GM21515 (cell line): ENCODE results near the gene PYHIN1.
"Not testable (repeated sequence)": the region's sequence is repeated elsewhere in the genome, so short reads cannot be mapped to it uniquely, and the experiment has no call there.

Experiments used
- ATAC-seq: cut with Tn5 transposase; IDR thresholded peaks from one replicate; pipeline ENCODE4 v1.9.1; 2021; ENCODE audit not compliant: unreplicated experiment

The PYHIN1 gene

GRCh38 chr1:158978730-158979129 lies 47.4 kb downstream of the PYHIN1 start:
- ATAC-seq, result no peak

DNA sequence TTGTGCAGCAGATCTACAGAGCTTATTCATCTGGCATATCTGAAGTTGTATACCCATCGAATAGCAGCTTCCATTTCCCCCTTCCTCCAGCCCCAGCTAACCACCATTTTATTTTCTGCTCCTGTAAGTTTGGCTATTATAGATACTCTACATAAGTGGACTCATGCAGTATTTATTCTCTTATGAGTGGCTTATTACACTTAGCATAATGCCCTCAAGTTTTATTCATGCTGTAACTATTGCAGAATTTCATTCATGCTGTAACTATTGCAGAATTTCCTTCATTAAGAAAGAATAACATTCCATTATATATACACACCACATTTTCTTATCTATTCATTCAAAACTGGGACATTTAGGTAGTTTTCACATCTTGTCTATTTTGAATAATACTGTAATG lies 47.9 kb downstream of the PYHIN1 start:
- no peak for ATAC-seq

DNA sequence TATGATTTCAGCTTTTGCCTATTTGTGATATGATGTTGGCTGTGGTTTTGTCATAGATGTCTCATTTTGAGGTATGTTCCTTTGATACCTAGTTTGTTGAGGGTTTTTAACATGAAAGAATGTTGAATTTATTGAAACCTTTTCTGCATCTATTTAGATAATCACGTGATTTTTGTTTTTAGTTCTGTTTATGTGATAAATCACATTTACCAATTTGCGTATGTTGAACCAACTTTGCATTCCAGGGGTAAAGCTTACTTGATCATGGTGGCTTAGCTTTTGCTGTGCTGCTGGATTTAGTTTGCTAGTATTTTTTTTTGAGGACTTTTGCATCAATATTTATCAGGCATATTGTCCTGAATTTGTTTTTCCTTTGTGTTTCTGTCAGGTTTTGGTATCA lies 51.9 kb downstream of the PYHIN1 start:
- no peak for ATAC-seq

GRCh38 chr1:158984386-158984785 lies 53.0 kb downstream of the PYHIN1 start:
- ATAC-seq, result no peak

- ATAC-seq, result no peak
Observed at GRCh38 chr1:158989424-158989823, 58.1 kb downstream of the PYHIN1 start.

DNA sequence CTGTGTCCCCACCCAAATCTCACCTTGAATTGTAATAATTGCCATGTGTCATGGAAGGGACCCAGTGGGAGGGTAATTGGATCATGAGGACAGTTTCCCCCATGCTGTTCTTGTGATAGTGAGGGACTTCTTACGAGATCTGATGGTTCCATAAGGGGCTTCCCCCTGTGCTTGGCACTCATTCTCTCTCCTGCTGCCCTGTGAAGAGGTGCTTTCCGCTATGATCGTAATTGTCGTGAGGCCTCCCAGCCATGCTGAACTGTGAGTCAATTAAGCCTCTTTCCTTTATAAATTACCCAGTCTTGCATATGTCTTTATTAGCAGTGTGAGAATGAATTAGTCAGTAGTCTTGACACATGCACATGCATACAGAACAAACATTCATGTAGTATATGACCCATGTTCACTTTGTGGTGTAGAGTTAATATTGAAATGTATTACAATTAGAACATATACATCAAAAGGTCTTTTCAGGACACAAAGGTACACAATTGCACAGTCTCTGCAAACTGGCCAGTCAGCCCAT lies 61.5 kb downstream of the PYHIN1 start:
- no peak for ATAC-seq

DNA sequence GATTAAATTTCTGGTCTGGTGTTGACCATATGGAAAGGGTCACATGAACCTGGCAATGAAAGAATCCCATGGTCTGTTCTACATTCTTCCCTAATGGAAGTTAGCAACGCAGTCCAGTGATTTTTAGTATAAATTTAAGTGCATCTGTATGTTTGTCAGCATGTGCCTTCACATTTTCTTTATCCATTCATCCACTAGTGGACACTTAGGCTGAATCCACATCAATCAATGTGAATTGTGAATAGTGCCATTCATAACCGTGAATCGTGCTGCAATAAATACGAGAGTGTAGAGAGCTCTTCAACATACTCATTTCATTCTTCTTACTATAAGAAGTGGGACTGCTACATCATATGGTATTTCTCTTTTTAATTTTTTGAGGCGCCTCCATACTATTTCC lies 65.6 kb downstream of the PYHIN1 start:
- ATAC-seq, result no peak

DNA sequence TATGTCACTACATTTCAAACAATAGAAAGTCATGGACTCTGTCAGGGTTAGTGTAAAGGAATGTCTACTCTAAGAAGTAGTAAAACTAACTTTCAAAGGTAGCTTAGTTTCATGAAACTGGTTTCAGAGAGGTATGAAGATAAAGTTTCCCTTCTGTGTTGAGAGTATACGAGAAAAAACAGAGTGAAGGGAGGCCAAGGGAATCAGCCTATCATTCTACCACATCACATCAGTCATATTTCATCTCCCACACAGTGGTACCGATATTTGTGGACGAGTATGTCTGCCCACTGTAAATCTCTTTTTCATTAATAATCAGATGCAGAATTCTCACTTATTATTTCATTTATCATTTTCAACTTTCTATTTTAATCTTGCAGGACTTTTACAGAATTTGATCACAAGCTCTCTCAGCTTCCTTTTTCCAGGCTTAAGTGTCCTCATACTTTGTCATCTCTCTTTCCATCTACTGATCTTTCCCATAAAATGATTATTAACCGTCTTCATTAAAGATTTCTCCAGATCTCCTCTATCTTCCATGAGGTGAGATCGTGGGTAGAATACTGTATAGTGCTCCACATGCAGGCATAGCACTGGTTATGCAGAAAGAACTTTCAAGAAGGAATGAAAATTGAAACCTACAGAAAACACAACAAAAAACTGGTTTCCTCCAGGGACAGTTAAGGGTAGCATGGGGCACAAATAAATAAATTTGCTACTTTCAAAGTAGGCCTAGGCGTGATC lies 66.9 kb downstream of the PYHIN1 start:
- ATAC-seq, result peak; percentile 30

DNA sequence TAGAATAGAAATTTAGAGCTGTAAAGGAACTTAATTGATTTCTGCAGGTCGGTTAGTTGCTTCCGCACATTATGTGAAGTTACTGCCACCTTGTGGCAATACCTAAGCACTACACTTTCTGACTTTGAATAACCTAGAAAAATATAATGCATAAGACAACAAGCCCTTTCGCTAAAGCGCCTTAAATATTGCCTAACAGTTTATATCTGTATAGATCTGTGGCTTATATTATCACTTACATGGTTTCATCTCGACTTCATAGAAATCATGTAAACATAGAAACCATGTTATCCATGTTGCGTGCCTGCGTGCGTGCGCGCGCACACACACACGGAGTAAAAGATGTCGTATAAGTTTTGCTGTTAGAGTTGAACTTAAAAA lies 67.4 kb downstream of the PYHIN1 start:
- peak; percentile 52 for ATAC-seq

DNA sequence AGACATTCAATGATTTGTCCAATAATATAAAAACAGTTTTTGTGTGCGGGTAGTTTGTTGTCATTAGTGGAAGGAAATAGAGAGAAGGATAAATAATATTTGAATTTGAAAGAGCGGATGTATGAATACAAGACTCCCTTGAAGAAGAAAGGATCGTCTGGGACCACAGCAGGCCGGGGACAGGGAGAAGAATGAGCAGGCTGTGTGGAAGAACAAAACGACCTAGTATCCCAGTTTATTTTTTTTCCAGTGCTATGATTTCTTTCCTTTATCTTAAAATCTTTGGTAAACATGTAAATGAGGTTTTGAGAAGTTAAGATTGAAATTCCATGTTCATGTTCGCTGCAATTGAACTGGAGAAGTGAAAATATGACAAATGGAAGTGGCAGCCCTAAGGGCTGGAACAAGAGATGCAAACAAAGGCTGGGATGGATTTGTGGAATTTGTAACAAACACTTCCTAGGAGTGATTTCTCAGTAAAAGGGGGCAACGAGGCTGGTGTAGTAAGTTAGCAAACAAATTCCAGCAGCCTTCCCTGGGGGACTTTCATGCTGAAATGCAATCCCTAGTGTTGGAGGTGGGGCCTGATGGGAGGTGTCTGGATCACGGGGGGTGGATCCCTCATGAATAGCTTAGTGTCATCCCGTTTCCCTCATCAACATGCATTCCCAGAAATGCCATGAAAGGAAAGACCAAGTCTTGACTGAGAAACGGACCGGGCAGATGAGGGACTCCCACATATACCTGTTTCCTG lies 68.1 kb downstream of the PYHIN1 start:
- no peak for ATAC-seq

DNA sequence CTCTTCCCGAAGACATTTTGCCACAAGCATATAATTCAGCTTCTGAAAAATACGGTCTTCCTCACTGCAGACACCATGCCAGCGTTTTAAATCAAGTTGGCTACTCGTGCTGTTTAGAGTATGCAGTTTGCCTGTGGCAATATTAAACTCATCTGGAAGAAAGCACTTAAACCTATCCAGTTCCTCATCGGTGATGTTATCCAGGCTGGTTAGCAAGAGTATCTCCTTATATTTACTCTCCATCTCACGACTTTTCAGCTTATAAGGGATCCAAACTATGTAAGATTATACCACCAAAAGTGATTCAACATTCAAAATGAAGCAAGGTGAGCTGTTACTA lies 68.7 kb downstream of the PYHIN1 start:
- ATAC-seq, result no peak

DNA sequence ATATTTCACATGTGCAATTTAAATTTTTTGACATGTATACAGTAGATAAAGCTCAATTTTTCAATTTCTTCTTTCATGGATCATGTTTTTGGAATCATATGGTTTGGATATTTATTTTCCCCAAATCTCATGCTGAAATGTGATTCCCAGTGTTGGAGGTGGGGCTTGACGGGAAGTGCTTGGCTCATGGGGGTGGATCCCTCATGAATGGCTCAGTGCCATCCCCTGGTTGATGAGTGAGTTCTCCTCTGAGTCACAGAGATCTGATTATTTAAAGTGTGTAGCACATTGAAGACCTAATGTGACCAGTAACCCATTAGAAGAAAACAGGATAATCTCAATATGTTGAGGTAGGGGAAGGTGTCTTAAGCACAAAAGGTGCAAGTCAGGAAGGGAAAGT lies 69.3 kb downstream of the PYHIN1 start:
- no peak for ATAC-seq

DNA sequence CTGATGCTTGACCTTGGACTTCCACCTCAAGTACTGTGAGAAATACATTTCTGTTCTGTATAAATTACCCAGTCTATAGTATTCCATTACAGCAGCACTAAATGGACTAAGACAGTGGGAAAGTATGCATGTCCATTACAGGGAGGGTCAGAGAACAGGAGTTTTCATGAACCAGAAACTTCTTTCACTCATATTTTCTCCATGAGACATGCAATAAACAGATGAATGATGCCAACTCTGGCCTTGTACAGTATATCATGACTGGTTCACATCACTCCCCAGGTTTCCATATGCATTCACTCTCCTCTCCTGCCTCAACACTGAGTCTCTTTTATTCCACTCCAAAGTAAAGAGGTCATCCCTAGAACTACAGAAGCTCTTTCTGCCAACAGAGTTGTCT lies 73.8 kb downstream of the PYHIN1 start:
- no peak for ATAC-seq

GRCh38 chr1:159005676-159006075 lies 74.3 kb downstream of the PYHIN1 start:
- no peak for ATAC-seq

- not testable (repeated sequence) for ATAC-seq
Observed at GRCh38 chr1:159006210-159006807, 75.0 kb downstream of the PYHIN1 start.

GRCh38 chr1:159007726-159008125 lies 76.4 kb downstream of the PYHIN1 start:
- no peak for ATAC-seq

DNA sequence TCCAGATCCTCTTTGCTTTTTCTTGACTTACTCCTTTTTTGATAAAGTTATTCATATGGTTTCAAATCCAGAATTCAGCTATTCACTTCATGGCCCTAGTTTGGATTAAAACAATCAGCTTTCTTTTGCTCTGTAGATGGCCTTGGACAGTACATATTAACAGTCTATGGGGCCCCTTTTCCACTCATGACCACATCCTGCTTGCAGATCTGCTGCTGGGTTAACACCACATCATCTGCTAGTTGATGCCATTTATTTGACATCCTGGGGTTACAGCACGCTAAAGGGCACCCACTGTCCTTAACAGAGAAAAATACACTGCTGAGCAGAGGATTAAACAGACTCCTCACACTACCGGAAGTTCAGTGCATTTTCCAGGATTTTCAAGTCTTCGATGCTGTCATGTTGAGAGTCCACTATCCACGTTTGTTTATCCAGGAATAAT lies 77.4 kb downstream of the PYHIN1 start:
- peak; percentile 69 for ATAC-seq

DNA sequence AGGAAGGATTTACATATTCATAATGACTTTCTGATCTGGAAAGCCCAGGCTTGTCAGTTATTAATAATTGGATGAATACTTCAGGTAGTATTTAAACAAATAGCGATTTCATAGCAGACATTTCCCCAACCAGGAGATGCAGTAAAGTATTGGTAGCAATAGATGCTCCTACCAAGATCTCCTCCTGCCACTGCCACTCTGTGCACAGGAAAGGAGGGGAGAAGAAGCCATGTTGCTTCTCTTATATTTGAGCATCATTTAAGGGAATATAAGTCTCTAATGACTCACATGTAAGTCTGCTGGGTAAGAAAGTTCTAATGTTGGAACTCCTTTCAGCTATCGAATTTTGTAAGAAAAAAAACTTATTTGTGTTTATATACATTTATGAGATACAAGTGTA lies 77.9 kb downstream of the PYHIN1 start:
- no peak for ATAC-seq

- ATAC-seq, result peak; percentile 64
Observed at GRCh38 chr1:159009704-159010361, 78.5 kb downstream of the PYHIN1 start, which contains the start of gene IFI16. Gene IFI16, plus strand, starts transcription at chr1:159009907. Its CDS starts 4,774 bp downstream, at chr1:159014681.

GRCh38 chr1:159010391-159010790 lies 79.0 kb downstream of the PYHIN1 start:
- ATAC-seq, result no peak

DNA sequence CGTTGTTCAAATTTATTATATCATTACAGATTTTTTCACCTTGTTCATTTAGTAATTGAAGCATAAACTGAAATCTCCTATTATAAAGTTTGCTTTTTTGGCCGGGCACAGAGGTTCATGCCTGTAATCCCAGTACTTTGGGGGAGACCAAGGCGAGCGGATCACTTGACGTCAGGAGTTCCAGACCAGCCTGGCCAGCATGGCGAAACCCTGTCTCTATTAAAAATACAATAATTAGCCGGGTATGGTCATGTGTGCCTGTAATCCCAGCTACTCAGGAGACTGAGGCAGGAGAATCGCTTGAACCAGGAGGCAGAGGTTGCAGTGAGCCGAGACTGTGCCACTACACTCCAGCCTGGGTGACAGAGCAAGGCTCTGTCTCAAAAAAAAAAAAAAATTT lies 79.6 kb downstream of the PYHIN1 start:
- ATAC-seq, result not testable (repeated sequence)
